MM.1S (cell line): ENCODE data around the gene TNKS2.

ENCODE experiments used
- EZH2 ChIP-seq: fragments of 300-600 bp; sonication (generic); optimal IDR thresholded peaks from 2 replicates; pipeline ENCODE3; 2017; ENCODE audit warnings: low read depth, mild to moderate bottlenecking, antibody characterized with exemption, low read length, mixed read lengths
- EZH2phosphoT487 ChIP-seq: fragments of 300-600 bp; sonication (generic); IDR thresholded peaks from 2 replicates; pipeline ENCODE4 v1.6.1; 2018; ENCODE audit warnings: antibody characterized with exemption, low read length

DNA sequence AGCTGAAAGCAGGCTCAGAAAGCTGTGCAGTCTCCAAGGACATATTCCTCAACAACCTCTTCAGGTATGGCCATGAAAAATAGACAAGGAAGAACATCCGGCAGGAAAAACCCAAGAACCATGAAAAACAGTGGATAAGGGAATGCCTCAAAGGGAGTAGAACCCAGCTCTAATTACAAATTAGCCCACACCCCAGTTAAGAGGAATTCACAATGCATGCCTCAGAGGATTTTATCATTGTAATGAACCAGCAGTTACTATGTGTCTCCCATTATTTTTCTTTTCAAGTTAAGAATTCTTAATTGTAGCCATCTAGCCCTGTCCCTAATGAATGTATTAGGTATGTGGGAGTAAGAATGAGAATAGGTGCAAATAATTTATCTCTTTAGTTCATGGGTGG is 19.7 kb upstream of the TNKS2 start:
- no peak for TF ChIP-seq EZH2phosphoT487
- no peak for TF ChIP-seq EZH2
